ENCODE data around the gene PTPA. TPM values are rescaled to one million over a fixed set of nuclear protein-coding genes. Genes with fewer than 3 reads are reported as not detected.

The PTPA gene
- total RNA-seq, 4 donors from 2014 or later, result 59.1 to 108 (median 83.8) TPM

DNA sequence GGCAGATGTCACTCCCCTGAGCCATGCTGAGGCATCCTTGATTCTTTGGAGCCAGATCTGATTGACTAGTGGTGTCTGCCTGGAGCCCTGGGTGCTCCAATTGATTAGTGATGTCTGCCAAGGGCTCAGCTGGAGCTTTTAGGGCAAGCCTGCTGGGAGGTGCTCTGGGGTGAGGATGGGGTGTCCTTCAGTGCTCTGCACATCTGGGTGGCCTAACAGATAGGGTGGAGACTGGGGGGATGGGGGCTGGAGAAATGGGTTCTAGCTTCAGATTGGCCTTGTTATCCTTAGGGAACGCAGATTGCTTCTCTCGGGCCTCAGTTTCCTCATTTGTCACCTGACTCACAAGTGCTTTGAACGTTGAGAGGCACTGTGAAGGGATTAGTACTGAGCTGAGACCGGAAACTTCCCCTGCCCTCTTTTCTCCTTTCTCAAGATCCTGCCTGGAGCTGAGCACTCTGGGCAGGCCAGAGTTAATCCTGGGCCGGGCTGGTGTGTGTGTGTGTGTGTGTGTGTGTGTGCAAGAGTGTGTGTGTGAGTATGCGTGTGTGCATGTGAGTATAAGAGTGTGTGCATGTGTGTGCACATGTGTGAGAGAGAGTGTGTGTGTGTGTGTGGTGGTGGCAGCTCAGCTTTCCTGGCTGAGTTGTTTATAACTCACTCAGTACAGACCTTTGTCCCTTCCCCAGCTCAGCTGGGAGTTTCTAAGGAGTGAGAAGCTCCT, 72.4 kb downstream of the PTPA start:
- no peaks in the 10 kb centered on the region for H3K27me3 ChIP-seq
- H3K27ac ChIP-seq, result no peak overlapping the region
- peaks cover 6% of the 10 kb centered on the region for H3K4me1 ChIP-seq
- 59% methylated on average over 5 of the region's 6 CpGs for WGBS
- no peak for DNase-seq (ENCODE audit: low spot score in 2 of 2)
- no peak overlapping the region for H3K4me3 ChIP-seq
- no peaks in the 10 kb centered on the region for H3K9me3 ChIP-seq
- no peaks in the 10 kb centered on the region for H3K36me3 ChIP-seq
- TF ChIP-seq POLR2AphosphoS5 (IDR thresholded peaks at IDR 0.05), result no peak
- no peak for TF ChIP-seq EP300 (IDR thresholded peaks at IDR 0.05)
- TF ChIP-seq POLR2A (IDR thresholded peaks at IDR 0.05), result no peak
- TF ChIP-seq, protein P1, sequence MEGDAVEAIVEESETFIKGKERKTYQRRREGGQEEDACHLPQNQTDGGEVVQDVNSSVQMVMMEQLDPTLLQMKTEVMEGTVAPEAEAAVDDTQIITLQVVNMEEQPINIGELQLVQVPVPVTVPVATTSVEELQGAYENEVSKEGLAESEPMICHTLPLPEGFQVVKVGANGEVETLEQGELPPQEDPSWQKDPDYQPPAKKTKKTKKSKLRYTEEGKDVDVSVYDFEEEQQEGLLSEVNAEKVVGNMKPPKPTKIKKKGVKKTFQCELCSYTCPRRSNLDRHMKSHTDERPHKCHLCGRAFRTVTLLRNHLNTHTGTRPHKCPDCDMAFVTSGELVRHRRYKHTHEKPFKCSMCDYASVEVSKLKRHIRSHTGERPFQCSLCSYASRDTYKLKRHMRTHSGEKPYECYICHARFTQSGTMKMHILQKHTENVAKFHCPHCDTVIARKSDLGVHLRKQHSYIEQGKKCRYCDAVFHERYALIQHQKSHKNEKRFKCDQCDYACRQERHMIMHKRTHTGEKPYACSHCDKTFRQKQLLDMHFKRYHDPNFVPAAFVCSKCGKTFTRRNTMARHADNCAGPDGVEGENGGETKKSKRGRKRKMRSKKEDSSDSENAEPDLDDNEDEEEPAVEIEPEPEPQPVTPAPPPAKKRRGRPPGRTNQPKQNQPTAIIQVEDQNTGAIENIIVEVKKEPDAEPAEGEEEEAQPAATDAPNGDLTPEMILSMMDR (IDR thresholded peaks at IDR 0.05), result no peak

DNA sequence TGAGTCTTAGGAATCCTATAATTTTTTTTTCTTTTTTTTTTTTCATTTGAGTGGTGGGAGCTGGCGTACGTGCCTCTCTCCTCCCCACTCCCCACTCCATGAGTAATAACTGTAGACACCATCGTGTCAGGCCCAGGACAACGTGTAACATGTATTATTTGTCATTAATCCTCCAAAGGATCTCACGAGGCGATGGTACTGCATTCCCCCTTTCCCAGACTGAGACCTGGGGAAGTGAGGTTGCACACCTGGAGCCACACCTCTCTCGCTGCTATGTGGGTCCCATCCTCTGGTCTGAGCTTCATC, 73.0 kb downstream of the PTPA start:
- TF ChIP-seq, protein P1 (IDR thresholded peaks at IDR 0.05), result no peak
- TF ChIP-seq EP300 (IDR thresholded peaks at IDR 0.05), result no peak
- no peak for TF ChIP-seq POLR2AphosphoS5 (IDR thresholded peaks at IDR 0.05)
- no peak for TF ChIP-seq POLR2A (IDR thresholded peaks at IDR 0.05)
- H3K27ac ChIP-seq, result no peak overlapping the region
- 79% methylated on average over 7 of the region's 7 CpGs for WGBS

DNA sequence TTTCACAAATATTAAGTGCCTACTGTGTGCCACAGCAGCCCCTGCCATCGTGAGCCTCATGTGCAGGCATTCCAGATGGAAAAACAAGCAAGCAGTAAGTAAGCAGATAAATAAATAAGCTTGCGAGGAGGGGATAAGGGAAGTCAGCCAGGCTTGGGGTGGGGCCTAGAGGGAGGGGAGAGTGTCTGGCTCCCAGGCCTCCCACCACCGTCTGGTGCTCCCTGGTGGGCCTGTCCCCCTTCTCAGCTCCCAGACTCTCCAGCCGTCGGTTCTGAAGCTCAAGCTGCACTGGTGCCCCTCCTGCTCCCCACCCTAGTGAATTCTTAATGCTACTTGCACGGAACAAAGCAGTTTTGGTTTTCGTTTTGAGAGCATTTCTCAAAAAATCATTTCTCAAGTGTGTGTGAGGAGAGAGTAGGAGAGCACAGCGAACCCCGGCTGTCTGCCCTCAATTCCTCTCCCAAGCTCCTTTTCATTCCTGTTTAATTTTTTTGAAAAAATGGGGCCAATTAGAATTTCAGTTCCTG, 73.4 kb downstream of the PTPA start:
- H3K9me3 ChIP-seq, result no peaks in the 10 kb centered on the region
- no peak overlapping the region for H3K4me3 ChIP-seq
- no peaks in the 10 kb centered on the region for H3K36me3 ChIP-seq
- 66% methylated on average over 9 of the region's 9 CpGs for WGBS
- no peak for DNase-seq (ENCODE audit: low spot score in 2 of 2)
- no peaks in the 10 kb centered on the region for H3K27me3 ChIP-seq
- H3K27ac ChIP-seq, result no peak overlapping the region
- no peak for TF ChIP-seq EP300 (IDR thresholded peaks at IDR 0.05)
- TF ChIP-seq, protein P1 (IDR thresholded peaks at IDR 0.05), result no peak
- TF ChIP-seq POLR2A (IDR thresholded peaks at IDR 0.05), result no peak
- no peak for TF ChIP-seq POLR2AphosphoS5 (IDR thresholded peaks at IDR 0.05)
- H3K4me1 ChIP-seq, result peaks cover 4% of the 10 kb centered on the region

More for the DNA sequence above, 73.0 kb downstream of the PTPA start:
- Histone ChIP-seq H3K4me1 (peaks cover 4% of the 10 kb centered on the region), H3K4me3 (no peak overlapping the region), H3K9me3 (no peaks in the 10 kb centered on the region), H3K36me3 (no peaks in the 10 kb centered on the region), H3K27me3 (no peaks in the 10 kb centered on the region)
- no peak for DNase-seq (ENCODE audit: low spot score in 2 of 2)

DNA sequence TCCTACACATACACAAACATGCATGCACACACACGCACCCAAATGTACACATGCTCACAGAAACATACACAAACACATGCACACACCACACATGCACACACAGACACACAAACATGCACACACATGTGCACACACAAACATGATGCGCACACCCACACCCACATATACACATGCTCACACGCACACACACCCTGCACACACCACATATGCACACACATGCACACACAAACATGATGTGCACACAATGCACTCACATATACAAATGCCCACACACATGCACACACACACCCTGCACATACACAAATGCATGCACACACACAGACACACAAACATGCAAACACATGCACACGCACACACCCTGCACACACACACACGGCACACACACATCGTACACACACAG, 74.2 kb downstream of the PTPA start:
- H3K36me3 ChIP-seq, result no peaks in the 10 kb centered on the region
- H3K27me3 ChIP-seq, result no peaks in the 10 kb centered on the region
- peaks cover 4% of the 10 kb centered on the region for H3K4me1 ChIP-seq
- 92% methylated on average over 6 of the region's 6 CpGs for WGBS
- H3K27ac ChIP-seq, result no peak overlapping the region
- no peak overlapping the region for H3K4me3 ChIP-seq
- DNase-seq (ENCODE audit: low spot score in 2 of 2), result no peak
- H3K9me3 ChIP-seq, result no peaks in the 10 kb centered on the region
- TF ChIP-seq, protein P1 (IDR thresholded peaks at IDR 0.05), result no peak
- TF ChIP-seq POLR2A (IDR thresholded peaks at IDR 0.05) (no peak), POLR2AphosphoS5 (IDR thresholded peaks at IDR 0.05) (no peak), EP300 (IDR thresholded peaks at IDR 0.05) (no peak)

DNA sequence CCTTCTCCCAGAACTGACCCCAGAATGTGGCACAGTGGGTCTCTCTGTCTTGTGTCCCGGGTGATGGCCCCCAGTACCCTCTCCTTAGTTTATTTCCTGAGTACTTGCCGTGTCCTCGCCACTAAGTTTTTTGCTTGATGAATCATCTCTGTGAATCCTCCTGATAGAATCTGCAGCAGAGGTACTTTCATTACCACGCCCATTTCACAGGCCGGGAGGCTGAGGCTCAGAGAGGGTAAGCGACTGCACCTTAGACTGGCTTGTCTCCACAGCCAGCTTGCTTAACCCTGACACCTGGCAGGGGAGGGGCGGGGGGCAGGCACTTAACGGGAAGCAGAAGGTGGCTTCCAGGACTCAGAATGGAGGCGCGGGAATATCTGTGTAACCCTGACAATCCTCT, 74.8 kb downstream of the PTPA start:
- no peak for DNase-seq (ENCODE audit: low spot score in 2 of 2)
- Histone ChIP-seq H3K36me3 (no peaks in the 10 kb centered on the region), H3K27ac (no peak overlapping the region), H3K4me3 (no peak overlapping the region), H3K9me3 (no peaks in the 10 kb centered on the region), H3K27me3 (no peaks in the 10 kb centered on the region), H3K4me1 (peaks cover 4% of the 10 kb centered on the region)
- TF ChIP-seq EP300 (IDR thresholded peaks at IDR 0.05) (no peak), POLR2AphosphoS5 (IDR thresholded peaks at IDR 0.05) (no peak), POLR2A (IDR thresholded peaks at IDR 0.05) (no peak)
- TF ChIP-seq, protein P1 (IDR thresholded peaks at IDR 0.05), result no peak
- WGBS, result 72% methylated on average over 10 of the region's 10 CpGs
